ENCODE measurements around the gene PRKD3. TPM values are rescaled to one million over a fixed set of nuclear protein-coding genes. Genes with fewer than 3 reads are reported as not detected.

Gene PRKD3
- 124 TPM for total RNA-seq (ENCODE audit: insufficient read depth, low replicate concordance)

GRCh38 chr2:37324786-37325624 lies at the start of gene PRKD3:
TSS of gene PRKD3 (minus strand) at chr2:37324833. CDS start at chr2:37316524, 8,309 bp downstream.
- DNase-seq (ENCODE audit: low spot score): peak; percentile 80

- DNase-seq (ENCODE audit: low spot score): no peak
Measured at GRCh38 chr2:37372000-37372399, 47.4 kb upstream of the PRKD3 start.

GRCh38 chr2:37370666-37371065 lies 46.0 kb upstream of the PRKD3 start:
- no peak for DNase-seq (ENCODE audit: low spot score)

- no peak for DNase-seq (ENCODE audit: low spot score)
Measured at GRCh38 chr2:37367984-37368383, 43.4 kb upstream of the PRKD3 start.

GRCh38 chr2:37367310-37367709 lies 42.7 kb upstream of the PRKD3 start:
- DNase-seq (ENCODE audit: low spot score): no peak

GRCh38 chr2:37366773-37367172 lies 42.1 kb upstream of the PRKD3 start:
- DNase-seq (ENCODE audit: low spot score): no peak

- no peak for DNase-seq (ENCODE audit: low spot score)
Measured at GRCh38 chr2:37365669-37366068, 41.0 kb upstream of the PRKD3 start.

GRCh38 chr2:37364351-37364750 lies 39.7 kb upstream of the PRKD3 start:
- no peak for DNase-seq (ENCODE audit: low spot score)

- DNase-seq (ENCODE audit: low spot score): no peak
Measured at GRCh38 chr2:37361994-37362698, 37.5 kb upstream of the PRKD3 start.

- no peak for DNase-seq (ENCODE audit: low spot score)
Measured at GRCh38 chr2:37361216-37361815, 36.7 kb upstream of the PRKD3 start.

GRCh38 chr2:37358466-37358865 lies 33.8 kb upstream of the PRKD3 start:
- no peak for DNase-seq (ENCODE audit: low spot score)

- peak; percentile 50 for DNase-seq (ENCODE audit: low spot score)
Measured at GRCh38 chr2:37357530-37357929, 32.9 kb upstream of the PRKD3 start.

- no peak for DNase-seq (ENCODE audit: low spot score)
Measured at GRCh38 chr2:37357069-37357468, 32.4 kb upstream of the PRKD3 start.

GRCh38 chr2:37356299-37356698 lies 31.7 kb upstream of the PRKD3 start:
- no peak for DNase-seq (ENCODE audit: low spot score)

GRCh38 chr2:37355735-37356134 lies 31.1 kb upstream of the PRKD3 start:
- DNase-seq (ENCODE audit: low spot score): no peak

GRCh38 chr2:37354531-37354930 lies 29.9 kb upstream of the PRKD3 start:
- peak; percentile 51 for DNase-seq (ENCODE audit: low spot score)

GRCh38 chr2:37350034-37350433 lies 25.4 kb upstream of the PRKD3 start:
- DNase-seq (ENCODE audit: low spot score): no peak

- no peak for DNase-seq (ENCODE audit: low spot score)
Measured at GRCh38 chr2:37349231-37349860, 24.7 kb upstream of the PRKD3 start.

GRCh38 chr2:37348155-37348554 lies 23.5 kb upstream of the PRKD3 start:
- DNase-seq (ENCODE audit: low spot score): peak; percentile 25

- peak; percentile 49 for DNase-seq (ENCODE audit: low spot score)
Measured at GRCh38 chr2:37344453-37345361, 20.1 kb upstream of the PRKD3 start, which contains the start of gene QPCT. TSS of gene QPCT (plus strand) at chr2:37344630. CDS start at chr2:37344732, 102 bp downstream.
